Astrocyte (in vitro differentiated cells and primary cell): ENCODE measurements around the gene MEG3.

Source experiments
- CTCF ChIP-seq: IDR thresholded peaks from 2 replicates; pipeline ENCODE4 v1.5.1; 2011; ENCODE audit warnings: low read depth, mild to moderate bottlenecking, inconsistent platforms, low read length, moderate library complexity; ENCODE audit not compliant: insufficient read depth
- EZH2 ChIP-seq: IDR thresholded peaks from 2 replicates; pipeline ENCODE4 v1.6.1; 2012; ENCODE audit warnings: mild to moderate bottlenecking, low read length, inconsistent platforms; ENCODE audit not compliant: insufficient read depth

- TF ChIP-seq CTCF (no peak), EZH2 (no peak)
These were observed 44.0 kb upstream of the MEG3 start for GRCh38 chr14:100781952-100782351.
